Fibroblast of skin of back (primary cell): ENCODE data around the gene E2F2. TPM values are rescaled to one million over a fixed set of nuclear protein-coding genes. Genes with fewer than 3 reads are reported as not detected.

Experiments used
- DNase-seq: peaks from one replicate; pipeline ENCODE4 v3.0.0-alpha.2; 2013
- polyA plus RNA-seq, 2 experiments: library from polyadenylated mRNA; unstranded; fragments of 120-200 nt; gene quantifications; one replicate each; pipeline ENCODE4 v1.2.1, GENCODE V29; 2013; ENCODE audit not compliant: insufficient read length in 2 of 2

E2F2 gene
- polyA plus RNA-seq (2013, experiment 1 of 2; ENCODE audit: insufficient read length): 2.1 TPM
- 0.06 TPM for polyA plus RNA-seq (2013, experiment 2 of 2; ENCODE audit: insufficient read length)

DNA sequence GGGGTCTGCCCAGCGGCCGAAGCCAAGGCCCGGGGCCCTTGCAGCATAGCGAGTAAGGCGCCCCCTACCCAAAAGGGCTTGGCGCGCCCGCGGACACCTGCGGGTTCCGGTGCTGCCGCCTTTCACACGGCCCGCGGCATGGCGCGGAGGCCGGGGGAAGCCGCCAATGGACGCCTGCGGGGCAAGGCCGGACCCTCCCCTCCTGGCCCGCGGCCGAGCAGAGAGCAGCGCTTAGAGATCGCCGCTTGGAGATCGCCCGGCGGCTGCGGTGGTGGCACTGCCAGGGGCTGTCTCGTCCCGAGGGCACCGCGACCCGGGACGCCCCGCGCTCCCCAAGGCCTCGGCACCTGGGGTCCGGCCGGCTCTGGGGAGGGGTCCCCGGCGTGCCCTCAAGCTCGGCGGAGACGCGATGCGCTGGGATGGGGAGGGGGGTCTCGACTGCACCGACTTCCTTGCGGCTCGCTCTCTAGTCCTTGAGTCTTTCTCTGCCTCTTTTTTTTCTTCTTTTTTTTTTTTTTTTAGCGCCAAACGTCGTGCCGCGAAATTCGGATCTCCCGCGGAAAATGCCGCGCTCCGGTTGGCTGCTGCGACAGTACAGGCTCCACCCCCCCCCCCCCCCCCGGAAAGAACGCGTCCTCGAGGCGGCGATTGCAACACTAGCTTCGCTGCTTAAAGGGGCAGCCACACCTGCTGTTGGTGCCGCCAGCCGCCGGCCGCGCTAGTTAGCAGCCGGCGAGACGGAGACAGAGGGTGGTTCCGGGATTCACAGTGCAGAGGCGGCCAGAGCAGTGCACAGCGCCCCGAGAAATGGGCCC, at the start of gene E2F2:
E2F2 (minus strand) TSS at position 487 of the 815 bp plus-strand sequence; CDS start at position 47, 440 bp downstream.
- DNase-seq: peak; percentile 83

- DNase-seq: no peak
These were observed 47.9 kb upstream of the E2F2 start for GRCh38 chr1:23578997-23579363.

DNA sequence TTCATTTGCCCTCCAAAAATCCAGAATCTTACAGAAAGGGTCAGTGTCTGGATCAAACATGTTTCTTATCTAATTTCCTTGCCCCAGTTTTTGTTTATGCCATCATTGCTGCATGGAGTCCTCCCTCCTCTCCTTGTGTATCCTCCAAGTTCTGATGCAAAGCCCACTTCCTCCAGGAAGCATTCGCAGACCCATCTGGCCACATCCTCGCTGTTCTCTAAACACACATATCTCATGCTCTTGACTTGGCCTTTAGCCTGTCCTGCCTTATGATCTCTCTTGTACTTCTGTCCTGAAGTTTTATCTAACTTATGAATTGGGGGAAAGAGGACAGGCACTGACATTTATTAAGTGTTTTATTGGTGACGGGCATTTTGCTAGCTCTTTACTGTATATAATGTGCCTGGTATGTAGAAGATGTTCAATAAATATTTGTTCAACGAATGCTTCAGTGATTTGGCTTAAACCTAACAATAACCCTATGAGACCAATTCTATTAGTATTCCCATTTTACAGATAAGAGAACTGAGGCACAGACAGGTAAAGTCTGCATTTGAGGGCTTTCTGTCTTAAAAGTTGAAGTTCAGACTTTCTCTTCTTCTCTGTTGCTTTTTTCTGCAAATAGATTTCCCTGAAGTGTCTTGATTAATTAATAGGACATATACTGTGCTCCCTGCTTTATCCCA, 47.4 kb upstream of the E2F2 start:
- DNase-seq: no peak

- DNase-seq: peak; percentile 93
These were observed 46.3 kb upstream of the E2F2 start for GRCh38 chr1:23577056-23578004.

GRCh38 chr1:23576338-23577055, 45.5 kb upstream of the E2F2 start:
- DNase-seq: peak; percentile 74

DNA sequence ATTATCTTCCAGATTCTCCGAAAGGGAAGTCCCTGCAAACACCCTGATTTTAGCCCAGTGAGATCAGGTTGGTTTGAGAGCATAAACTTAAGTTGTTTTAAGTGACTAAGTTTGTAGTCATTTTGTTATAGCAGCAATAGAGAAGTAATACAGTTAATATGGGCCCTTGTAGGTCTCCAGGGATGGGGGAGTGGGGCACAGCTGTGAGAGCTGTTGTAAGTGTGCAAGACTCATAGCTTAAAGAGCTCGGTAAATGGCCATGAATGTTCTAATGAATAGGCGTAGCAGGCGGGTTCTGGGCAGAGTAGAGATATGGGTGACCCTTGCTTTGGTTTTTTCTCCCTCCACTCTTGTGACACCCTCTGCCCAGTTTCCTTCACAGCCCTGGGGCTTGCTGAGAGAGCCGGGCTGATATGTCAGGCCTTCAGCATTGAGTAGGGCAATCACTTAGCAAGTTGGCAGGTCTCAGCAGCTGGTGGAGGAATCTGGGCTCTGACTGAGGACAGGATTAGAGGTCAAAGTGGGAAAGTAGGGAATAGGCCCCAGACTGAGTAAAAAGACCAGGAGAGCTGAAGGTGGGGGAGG, 44.3 kb upstream of the E2F2 start:
- peak; percentile 38 for DNase-seq

DNA sequence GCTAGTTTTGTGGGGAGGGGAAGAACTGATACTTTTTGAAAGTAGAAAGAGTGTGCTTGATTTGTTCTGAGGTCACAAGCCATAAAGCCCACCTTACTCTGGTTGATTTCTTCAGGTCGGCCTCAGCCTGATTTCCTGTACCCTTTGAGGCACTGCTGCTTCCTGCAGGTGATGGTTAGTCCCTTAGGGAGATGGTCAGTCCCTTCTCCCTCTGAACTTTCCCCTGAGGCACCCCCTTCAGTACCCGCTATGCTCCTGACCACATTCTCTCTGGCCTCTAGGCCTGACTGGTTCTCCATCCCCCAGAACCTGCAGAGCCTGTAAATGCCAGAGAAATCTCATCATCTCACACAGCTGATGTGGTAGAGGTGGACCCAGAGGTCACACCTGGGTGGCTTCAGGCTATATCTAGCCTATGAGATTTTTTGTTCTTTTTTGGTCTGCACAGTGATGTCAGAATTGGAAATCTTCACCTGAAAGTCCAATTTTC, 43.3 kb upstream of the E2F2 start:
- DNase-seq: no peak

- DNase-seq: no peak
These were observed 42.6 kb upstream of the E2F2 start for GRCh38 chr1:23573574-23574182.

DNA sequence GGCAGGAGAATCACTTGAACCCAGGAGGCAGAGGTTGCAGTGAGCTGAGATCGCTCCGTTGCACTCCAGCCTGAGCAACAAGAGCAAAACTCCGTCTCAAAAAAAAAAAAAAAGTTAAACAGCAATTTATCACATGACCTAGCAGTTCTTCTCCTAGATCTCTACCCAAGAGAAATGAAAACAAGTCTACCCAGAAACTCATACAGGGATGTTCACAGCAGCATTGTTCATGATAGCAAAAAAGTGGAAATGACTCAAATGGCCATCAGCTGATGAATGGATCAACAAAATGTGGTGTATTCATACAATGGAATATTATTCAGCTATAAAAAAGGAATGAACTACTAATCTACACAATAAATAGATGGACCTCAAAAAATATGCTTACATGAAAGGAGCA, 40.4 kb upstream of the E2F2 start:
- no peak for DNase-seq

DNA sequence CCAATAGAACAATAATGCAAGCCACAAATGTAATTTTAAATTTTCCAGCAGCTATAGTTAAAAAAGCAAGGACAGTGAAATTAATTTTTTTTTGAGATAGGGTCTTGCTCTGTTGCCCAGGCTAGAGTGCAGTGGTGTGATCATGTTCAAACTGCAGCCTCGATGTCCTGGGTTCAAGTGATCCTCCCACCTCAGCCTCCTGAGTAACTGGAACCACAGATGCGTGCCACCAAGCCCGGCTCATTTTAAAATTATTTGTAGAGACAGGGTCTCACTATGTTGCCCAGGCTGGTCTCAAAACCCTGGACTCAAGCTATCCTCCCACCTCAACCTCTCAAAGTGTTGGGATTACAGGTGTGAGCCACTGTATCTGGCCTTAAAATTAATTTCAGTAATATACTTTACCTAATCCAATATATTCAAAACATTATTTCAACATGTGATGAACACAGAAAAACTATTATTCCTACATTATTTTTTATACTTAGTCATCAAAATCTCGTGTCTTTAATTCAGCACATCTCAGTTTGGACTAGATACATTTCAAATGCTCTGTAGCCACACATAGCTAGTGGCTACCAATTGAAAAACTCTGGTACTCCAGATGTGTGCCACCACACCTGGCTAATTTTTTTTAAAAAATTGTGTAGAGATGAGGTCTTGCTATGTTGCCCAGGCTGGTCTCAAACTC, 39.1 kb upstream of the E2F2 start:
- DNase-seq: no peak

- DNase-seq: no peak
These were observed 37.8 kb upstream of the E2F2 start for GRCh38 chr1:23568608-23569383.

DNA sequence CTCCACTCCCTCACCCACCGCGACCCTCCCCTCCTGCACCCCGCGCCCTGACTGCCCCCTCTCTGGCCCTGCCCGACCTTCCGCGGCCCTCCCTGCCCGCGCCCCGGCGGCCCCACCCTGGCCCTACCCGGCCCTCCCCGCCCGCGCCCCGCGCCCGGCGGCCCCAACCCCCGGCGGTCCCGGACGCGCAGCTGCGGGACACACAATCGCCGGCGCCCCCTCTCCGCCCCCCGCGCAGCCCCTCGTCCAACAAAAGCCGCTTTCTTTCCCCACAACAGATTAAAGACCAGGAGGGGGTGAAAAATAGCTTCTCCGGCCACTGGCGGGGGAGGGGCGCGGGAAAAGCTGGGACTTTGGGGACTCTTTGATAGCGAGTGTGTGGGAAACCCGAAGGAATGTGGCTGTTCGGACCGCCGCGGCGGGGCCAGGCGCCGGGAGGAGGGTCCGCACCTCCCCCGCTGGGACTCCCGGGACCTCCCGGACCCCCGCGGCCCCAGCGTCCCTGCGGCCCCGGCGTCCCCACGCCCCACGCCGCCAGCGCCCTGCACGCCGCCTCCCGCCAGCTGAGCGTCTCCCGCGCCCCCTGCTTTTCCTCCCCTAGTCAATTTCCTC, 37.1 kb upstream of the E2F2 start:
- peak; percentile 53 for DNase-seq

DNA sequence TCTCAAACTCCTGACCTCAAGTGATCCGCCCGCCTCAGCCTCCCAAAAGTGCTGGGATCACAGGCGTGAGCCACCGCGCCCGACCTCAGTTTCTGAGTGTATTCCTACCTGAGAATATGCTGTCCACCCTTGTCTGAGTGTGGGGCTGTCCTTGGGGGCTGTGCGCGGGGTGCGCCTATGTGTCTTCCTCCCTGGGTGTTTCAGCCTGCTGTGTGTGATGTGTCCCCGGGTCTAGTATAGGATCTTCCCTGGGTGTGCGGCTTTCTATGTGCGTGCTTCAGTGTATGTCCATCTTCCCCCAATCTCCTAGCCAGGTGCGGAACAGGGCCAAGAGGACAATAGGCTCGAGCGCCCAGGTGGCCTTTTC, 36.6 kb upstream of the E2F2 start:
- DNase-seq: no peak

GRCh38 chr1:23566304-23566703, 35.3 kb upstream of the E2F2 start:
- no peak for DNase-seq

DNA sequence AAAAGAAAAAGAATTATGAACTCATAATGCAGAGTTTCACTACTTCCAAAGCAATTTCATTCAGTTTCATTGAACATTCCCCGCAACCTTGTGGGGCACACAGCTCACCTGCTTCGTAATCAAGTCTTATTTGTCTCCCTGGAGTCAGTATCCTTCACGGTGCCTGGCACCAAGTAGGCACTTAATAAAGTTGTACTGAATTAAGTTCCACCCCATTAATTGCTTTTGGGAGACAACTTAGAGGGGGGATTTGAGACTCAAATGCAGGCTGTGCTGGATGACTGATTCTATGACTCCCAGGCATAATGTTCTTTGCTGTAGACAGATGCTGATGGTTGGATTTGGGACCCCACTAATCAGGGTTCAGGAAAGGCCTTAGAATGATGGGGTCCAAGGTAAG, 34.7 kb upstream of the E2F2 start:
- no peak for DNase-seq

DNA sequence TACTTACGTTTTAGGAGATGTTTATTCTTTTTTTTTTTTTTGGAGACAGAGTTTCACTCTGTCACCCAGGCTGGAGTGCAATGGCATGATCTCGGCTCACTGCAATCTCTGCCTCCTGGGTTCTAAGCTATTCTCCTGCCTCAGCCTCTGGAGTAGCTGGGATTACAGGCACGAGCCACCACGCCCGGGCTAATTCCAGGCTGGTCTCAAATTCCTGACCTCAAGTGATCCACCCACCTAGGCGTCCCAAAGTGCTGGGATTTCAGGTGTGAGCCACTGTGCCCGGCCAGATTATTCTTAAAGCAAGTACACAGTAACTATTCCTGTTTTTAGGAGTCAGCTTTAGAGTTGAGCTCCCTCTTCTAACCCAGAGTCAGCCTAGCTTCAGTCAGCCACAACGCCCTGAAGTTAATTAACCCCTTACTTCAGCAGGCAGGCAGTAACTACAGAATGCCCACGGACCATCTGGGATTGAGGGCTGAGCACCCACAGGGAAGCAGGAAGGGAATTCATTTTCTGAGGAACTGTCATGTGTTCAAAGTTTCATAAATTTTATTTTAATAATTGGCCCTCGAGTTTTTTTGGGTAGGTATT, 33.6 kb upstream of the E2F2 start:
- peak; percentile 45 for DNase-seq

- no peak for DNase-seq
These were observed 32.8 kb upstream of the E2F2 start for GRCh38 chr1:23563755-23564374.

DNA sequence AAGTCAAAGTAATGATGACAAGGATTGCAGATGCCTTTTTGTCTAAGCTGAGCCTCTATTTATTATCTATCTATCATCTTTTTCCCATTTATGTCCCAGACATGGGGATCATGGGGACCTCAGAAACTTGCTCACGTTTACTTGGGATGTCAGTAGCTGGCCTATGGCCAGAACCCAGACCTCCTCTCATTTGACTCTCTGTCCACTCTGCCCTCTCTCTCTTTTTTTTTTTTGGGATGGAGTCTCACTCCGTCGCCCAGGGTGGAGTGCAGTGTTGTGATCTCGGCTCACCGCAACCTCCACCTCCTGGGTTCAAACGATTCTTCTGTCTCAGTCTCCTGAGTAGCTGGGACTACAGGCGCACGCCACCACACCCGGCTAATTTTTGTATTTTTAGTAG, 32.0 kb upstream of the E2F2 start:
- DNase-seq: no peak
